GM18873 (cell line): ENCODE data around the gene CHRNA9.

ENCODE experiments used
- ATAC-seq: cut with Tn5 transposase; IDR thresholded peaks from one replicate; pipeline ENCODE4 v1.9.1; 2021; ENCODE audit warnings: mild to moderate bottlenecking, moderate library complexity, moderate number of reproducible peaks; ENCODE audit not compliant: unreplicated experiment, low FRiP score

CHRNA9 gene

DNA sequence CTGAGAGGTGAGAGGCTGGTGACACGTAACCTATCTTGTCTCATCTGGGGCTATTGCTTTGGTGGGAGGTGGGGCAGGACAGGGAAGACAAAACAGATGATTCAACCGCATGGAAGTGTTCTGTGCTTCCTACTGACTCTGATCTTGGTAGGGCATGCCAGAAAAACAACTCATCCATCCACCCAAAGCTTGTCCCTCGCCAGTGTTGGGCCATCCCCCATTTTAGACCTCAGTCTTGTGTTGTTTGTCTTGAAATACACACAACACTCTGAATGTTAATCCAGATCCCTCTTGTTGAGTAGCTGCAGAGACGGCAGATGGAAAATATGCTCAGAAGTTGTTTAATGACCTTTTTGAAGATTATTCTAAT is 377 bp downstream of the CHRNA9 start:
- ATAC-seq: no peak

- no peak for ATAC-seq
Observed at GRCh38 chr4:40337051-40337450, 1.9 kb downstream of the CHRNA9 start.

DNA sequence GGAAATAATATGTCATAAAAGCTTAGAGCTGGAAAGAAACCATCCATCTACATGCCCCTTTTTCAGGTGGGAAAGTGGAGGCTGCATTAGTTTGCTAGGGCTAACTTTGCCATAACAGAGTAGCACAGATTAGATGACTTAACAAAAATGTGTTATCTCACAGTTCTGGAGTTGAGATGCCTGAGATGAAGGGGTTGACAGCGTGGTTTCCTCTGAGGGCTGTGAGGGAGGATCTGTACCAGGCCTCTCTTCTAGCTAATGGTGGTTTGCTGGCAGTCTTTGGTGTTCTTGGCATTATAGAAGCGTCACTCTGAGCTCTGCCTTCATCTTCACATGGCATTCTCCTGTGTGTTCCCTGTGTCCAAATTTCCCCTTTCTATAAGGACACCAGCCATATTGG is 2.4 kb downstream of the CHRNA9 start:
- ATAC-seq: no peak

GRCh38 chr4:40340030-40340429 is 4.9 kb downstream of the CHRNA9 start:
- no peak for ATAC-seq

DNA sequence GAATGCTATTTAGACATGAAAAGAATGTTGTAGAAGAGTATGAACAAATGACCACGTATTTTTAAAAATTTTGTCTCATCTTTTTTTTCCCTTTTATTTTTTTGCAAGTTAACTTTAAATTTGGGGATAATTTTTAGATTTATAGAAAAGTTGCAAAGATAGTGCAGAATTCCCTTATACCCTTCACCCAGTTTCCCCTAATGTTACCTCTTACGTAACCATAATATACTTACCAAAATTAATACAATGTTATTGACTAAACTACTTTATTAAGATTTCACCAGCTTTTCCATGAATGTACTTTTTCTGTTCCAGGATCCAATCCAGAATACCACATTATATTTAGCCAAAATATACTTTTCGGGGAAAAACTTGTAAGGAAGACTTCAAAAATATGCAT is 12.3 kb downstream of the CHRNA9 start:
- no peak for ATAC-seq

- no peak for ATAC-seq
Observed at GRCh38 chr4:40348000-40348399, 12.9 kb downstream of the CHRNA9 start.

DNA sequence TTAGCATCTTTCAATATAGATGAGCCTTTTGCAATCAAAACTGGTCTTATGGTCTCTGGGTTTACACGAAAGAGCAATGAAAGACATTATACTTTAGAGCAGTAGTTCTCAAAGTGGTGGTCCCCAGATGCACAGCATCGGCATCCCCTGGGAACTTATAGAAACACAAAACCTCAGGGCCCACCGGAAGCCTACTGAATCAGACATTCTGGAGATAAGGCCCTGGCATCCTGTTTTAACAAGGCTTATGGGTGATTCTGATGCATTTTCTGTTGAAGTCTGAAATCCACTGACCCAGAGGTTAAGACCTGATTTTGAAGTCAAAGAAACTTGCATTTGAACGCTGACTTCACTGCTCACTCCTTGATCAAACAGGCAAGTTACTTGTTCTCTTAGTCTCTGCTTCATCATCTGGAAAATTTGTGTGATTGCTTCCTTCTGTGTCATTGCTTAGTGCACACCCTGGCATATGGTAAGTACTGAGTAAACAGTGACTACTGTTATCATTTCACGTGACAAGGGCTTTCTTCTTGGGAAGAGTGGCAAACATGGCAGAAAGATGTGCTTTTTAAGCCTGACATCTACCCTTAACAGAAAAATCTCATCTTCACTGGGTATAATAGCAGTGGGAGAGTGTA is 14.5 kb downstream of the CHRNA9 start:
- no peak for ATAC-seq

- ATAC-seq: no peak
Observed at GRCh38 chr4:40350627-40351227, 15.6 kb downstream of the CHRNA9 start.

- ATAC-seq: no peak
Observed at GRCh38 chr4:40354158-40354557, 19.0 kb downstream of the CHRNA9 start.

- no peak for ATAC-seq
Observed at GRCh38 chr4:40355131-40355530, 20.0 kb downstream of the CHRNA9 start.

GRCh38 chr4:40357738-40358137 is 22.6 kb downstream of the CHRNA9 start:
- no peak for ATAC-seq

DNA sequence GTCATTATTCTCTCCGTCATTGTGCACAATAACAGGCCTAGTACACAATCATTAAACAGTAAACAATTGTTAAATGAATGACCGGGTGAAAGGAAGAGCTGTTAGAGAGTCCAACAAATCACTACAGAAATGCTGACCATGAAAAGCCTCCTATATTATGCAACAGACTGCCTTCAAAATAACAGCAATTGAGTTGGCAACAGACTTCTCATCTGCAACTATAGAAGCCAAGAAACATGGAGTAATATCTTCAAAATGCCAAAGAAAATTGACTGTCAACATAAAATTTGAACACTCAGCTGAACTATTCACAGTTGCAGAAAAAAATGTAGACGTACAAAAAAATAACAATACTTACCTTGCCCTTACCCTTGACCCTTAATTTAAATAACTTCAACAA is 26.2 kb downstream of the CHRNA9 start:
- ATAC-seq: no peak

- ATAC-seq: no peak
Observed at GRCh38 chr4:40363382-40363920, 28.3 kb downstream of the CHRNA9 start.

DNA sequence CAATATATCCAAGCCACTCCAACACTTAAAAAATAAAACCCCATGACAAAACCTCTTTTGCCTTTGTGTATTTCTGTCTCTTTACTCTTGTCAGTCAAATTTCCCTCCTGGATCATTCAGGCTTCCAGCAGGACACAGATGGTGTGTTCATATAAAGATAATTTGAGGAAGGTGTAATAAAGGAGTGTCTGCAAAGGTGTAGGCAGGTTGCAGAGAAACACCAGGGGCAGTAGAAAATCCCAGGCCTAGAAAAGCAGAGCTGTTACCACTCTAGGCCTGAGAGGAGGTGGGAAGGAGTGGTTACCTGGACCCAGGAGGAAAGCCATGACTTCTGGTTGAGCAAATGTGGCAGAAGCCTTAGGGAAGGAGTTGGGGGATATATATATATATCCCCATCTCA is 28.8 kb downstream of the CHRNA9 start:
- ATAC-seq: no peak

DNA sequence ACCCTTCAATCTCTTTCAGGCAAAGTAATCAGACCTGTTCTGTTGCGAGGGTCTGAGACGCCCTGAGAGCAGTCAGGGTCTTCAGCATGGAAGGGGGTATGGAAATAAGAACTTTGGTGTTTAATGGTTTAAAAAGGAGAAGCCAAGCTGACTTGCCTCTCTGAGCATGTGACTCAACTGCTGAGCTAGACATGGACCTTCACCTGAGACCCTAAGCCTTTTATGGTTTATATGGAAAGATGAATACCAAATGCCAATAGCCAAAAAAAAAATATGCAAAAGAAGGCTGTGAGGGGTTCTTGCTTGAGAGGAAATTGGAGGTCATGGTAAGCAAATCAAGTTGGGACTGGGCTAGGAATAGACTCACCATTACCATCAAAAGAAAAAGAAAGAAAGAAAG is 30.6 kb downstream of the CHRNA9 start:
- no peak for ATAC-seq

- no peak for ATAC-seq
Observed at GRCh38 chr4:40367451-40367850, 32.3 kb downstream of the CHRNA9 start.

- no peak for ATAC-seq
Observed at GRCh38 chr4:40369437-40370274, 34.5 kb downstream of the CHRNA9 start.

DNA sequence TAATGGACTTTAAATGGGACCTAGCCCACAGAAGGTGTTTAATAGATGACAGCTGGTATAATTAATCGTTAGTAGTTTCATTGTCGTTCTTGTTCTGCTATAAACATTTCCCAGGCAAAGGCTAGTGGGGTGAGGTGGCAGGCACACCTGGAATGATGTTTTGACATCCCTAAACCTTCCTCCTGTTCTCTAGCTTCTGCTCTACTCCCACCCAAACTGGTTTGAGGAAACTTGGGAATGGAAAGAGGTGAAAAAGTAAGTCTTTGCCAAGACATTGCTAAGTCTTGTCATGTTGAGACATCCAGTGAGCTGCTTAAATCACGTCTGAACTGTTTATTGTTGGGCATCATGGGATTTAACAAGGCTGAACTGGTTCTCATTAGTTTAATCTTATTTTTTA is 37.5 kb downstream of the CHRNA9 start:
- no peak for ATAC-seq

DNA sequence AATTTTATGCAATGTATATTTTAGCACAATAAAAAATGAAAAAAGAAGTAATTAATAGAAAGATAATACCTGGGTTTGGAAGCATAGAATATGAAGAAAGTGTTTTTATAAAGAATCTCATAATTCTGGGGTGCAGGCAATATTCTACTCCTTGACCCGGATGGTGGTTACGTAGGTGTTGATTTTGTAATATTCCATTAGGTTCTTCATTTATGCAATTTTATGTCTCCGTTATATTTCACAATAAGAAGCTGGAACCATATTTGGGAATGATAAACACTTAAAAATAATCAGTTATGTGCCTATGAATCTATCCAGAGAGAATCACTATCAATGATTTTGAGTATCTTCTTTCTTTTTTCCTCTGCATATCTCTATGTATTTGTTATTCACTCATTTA is 38.5 kb downstream of the CHRNA9 start:
- ATAC-seq: no peak

- ATAC-seq: no peak
Observed at GRCh38 chr4:40375095-40375494, 40.0 kb downstream of the CHRNA9 start.

GRCh38 chr4:40375620-40376019 is 40.5 kb downstream of the CHRNA9 start:
- no peak for ATAC-seq
